GM21619 (cell line): Measurements from ENCODE around the gene PPM1L.

Experiments used
- ATAC-seq: cut with Tn5 transposase; IDR thresholded peaks from one replicate; pipeline ENCODE4 v1.9.1; 2021; ENCODE audit not compliant: unreplicated experiment

PPM1L gene

DNA sequence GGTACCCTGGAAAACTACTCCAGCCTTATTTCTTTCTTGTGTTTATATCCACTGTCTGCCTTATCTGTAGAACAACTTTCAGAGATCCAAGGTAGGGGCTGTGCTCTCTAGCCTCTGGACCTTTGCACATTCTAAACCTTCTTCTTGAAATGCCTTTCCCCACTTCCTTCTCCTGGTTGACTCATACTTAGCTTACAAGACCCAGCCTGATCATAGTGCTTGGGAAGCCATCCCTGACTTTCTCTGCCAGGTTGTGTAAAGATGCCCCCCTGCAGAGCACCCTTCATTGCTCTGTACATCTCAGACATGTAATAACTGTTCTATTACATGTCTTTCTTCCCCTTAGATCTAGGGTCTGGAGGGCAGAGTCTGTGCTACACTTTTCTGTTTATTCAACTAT lies 50.1 kb downstream of the PPM1L start:
- ATAC-seq, result no peak

DNA sequence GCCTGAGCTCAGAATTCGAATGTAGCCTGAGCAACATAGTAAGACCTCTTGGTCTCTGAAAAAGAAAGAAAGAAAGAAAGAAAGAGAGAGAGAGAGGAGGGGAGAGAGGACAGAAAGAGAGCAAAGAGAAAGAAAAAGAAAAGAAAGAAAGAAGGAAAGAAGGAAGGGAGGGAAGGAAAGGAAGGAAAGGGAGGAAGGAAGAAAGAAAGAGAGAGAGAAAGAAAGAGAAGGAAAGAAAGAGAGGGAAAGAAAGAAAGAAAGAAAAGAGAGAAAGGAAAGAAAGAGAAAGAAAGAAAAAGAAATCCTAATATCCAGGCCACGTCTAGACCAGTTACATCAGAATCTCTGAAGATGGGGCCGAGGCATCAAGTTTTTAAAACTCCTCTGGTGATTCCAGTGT lies 50.7 kb downstream of the PPM1L start:
- no peak for ATAC-seq

DNA sequence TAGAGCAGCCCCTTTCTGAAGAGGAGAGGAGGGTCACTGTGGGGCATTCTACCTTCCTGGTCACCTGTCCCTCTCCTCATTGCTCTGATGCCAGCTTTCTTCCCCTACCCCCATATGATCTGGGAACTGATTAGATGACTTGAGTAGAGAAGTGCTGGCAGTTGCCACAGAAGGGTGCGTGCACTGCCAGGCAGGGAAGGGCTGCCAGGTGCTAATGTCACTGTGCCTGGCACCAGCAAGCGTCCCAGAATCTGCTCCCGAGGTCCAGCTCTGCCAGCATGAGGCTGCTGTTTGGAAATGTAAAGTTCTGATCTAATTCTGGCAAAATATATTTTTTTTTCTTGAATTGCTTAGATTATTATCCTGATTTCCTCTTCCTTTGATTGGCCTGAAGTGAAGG lies 52.8 kb downstream of the PPM1L start:
- no peak for ATAC-seq

DNA sequence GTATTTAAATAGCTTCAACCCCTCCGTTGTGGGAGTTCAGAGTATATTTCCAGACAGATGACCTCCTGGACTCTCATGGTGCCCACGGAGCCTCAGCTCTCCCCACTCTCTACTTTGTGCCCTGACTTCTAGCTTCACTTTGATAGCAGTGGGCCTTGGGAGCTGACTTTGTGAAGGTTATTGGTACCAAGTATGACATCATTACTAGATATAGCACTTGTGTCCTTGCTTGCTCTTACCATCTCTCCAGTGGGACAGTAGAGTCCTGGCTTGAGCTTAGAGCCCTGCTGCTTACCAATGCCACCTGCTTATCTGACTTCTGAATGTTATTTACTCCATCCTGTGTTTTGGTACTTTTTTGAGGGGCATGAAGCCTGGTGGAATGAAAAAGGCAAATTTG lies 53.4 kb downstream of the PPM1L start:
- ATAC-seq, result no peak

- ATAC-seq, result no peak
Observed at GRCh38 chr3:160810362-160811236, 54.6 kb downstream of the PPM1L start.

GRCh38 chr3:160811237-160811548 lies 55.2 kb downstream of the PPM1L start:
- ATAC-seq, result no peak

- peak; percentile 49 for ATAC-seq
Observed at GRCh38 chr3:160812304-160812703, 56.3 kb downstream of the PPM1L start.

DNA sequence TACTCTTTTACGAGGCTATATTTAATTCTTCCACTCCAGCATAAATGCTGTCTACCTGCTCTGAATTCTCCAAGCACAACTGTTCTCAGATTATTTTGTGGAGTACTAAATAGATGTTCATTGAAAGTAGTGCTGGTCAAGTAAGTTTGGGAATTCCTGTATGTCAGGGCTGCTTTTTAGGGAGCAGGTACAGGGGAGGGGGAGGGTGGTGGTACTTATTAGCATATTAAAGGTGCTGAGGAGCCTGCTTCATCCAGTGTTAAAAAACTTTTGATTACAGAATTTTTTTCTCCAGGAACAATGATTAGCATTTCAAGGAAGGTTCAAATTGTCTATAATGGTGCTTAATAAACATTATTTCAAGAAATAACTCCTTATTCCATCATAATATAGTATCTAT lies 59.2 kb downstream of the PPM1L start:
- no peak for ATAC-seq

DNA sequence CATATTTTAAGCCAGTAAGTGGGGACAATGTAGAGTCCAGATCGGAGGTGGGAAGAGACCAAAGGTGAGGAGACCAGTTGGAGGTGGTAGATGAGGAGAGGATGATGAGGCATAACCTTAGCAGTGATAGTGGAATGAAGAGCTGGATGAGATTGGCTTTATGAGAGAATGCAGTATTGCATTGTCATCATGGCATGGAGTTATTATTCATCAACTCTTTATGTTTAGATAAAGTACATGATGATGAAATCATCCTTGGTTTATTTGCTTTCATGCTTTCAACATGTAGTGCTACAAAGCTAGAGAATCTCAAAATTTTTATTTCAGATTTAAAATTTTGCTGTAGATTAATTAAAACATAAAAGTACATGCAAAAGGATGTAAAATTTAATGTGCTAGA lies 64.0 kb downstream of the PPM1L start:
- ATAC-seq, result no peak

- ATAC-seq, result no peak
Observed at GRCh38 chr3:160820430-160820829, 64.4 kb downstream of the PPM1L start.

- ATAC-seq, result no peak
Observed at GRCh38 chr3:160822936-160823335, 66.9 kb downstream of the PPM1L start.

GRCh38 chr3:160825311-160825800 lies 69.3 kb downstream of the PPM1L start:
- no peak for ATAC-seq

- ATAC-seq, result no peak
Observed at GRCh38 chr3:160826408-160826807, 70.4 kb downstream of the PPM1L start.

- no peak for ATAC-seq
Observed at GRCh38 chr3:160826991-160827390, 71.0 kb downstream of the PPM1L start.

- no peak for ATAC-seq
Observed at GRCh38 chr3:160827516-160827915, 71.5 kb downstream of the PPM1L start.

GRCh38 chr3:160828880-160829279 lies 72.8 kb downstream of the PPM1L start:
- ATAC-seq, result no peak

GRCh38 chr3:160829486-160830009 lies 73.5 kb downstream of the PPM1L start:
- ATAC-seq, result no peak

GRCh38 chr3:160830796-160831195 lies 74.8 kb downstream of the PPM1L start:
- no peak for ATAC-seq

DNA sequence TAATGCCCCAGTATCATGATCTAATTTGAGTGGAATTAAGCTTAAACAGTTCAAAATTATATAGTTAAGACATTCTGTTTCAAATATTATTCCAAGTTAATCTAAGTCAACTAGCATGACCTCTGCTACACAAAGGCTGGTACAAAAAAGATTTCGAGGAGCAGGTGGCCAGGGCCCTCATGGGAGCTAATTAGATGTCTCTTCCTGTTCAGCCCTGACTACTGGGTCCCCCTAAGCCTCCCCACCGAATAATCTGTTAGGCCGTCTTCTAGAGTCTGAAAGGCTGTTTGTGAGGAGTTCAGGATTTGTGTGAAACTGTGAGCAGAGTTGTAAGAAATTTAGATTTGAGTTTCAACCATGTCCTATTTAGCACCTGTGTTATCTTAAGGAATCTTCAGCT lies 75.4 kb downstream of the PPM1L start:
- no peak for ATAC-seq

DNA sequence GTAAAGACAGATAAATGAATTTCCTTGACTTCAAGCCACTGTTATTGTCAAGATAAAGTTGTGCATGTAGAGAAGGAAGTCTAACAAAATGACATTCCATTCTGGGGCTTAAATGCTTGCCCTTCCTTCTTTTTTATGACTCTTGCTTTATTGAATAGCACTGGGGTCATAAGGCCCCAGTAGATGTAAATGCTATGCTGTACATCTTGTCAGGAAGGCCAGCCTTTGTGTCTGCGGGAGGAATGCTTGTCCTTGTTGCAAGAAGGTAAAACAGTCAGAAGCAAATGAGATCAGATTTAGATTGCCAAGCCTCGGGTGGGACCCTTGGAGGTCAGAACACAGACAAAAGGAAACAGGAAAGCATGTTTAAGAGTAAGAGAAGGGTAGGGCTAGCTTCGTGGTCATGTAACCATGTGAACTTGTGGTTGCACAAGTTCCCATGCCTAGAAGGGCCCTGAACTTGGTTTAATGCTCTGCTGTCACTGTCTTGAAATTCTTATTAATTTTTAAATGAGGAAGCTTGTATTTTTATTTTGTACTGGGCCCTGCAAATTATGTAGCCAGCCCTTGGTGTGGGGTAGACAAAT lies 81.5 kb downstream of the PPM1L start:
- no peak for ATAC-seq

DNA sequence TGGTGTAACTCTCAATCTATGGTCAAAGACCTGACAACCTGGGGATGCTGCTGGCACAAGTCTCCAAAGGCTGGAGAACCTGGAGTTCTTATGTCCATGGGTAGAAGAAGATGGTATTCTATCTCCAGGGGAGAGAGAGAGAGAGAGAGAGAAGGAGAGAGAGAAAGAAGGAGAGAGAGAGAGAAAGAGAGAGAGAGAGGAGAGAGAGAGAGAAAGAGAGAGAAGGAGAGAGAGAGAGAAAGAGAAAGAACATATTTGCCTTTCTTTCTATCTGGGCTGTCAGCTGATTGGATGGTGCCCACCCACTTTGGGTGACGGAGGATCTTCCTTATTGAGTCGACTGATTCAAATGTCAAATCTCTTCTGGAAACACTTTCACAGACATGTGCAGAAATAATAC lies 84.6 kb downstream of the PPM1L start:
- ATAC-seq, result no peak

GRCh38 chr3:160841455-160841854 lies 85.4 kb downstream of the PPM1L start:
- no peak for ATAC-seq
